Hepatic stellate cell (primary cell): Measurements from ENCODE around the gene EEF2KMT.
"Not testable (repeated sequence)": the region's sequence is repeated elsewhere in the genome, so short reads cannot be mapped to it uniquely, and the experiment has no call there.

Experiments
- DNase-seq: peaks from one replicate; pipeline ENCODE4 v3.0.0; 2011; ENCODE audit warnings: low spot score

The EEF2KMT gene

GRCh38 chr16:5070431-5071186 lies 27.0 kb downstream of the EEF2KMT start:
- no peak for DNase-seq

GRCh38 chr16:5069854-5070253 lies 27.7 kb downstream of the EEF2KMT start:
- no peak for DNase-seq

GRCh38 chr16:5069048-5069447 lies 28.5 kb downstream of the EEF2KMT start:
- no peak for DNase-seq

- DNase-seq, result no peak
Observed at GRCh38 chr16:5066511-5066910, 31.1 kb downstream of the EEF2KMT start.

- DNase-seq, result no peak
Observed at GRCh38 chr16:5065813-5066212, 31.8 kb downstream of the EEF2KMT start, which contains the start of gene C16orf89. Gene C16orf89, minus strand, starts transcription at chr16:5065956. Its CDS starts 48 bp downstream, at chr16:5065908.

- DNase-seq, result no peak
Observed at GRCh38 chr16:5065326-5065725, 32.3 kb downstream of the EEF2KMT start.

GRCh38 chr16:5064915-5065314 lies 32.7 kb downstream of the EEF2KMT start:
- no peak for DNase-seq

GRCh38 chr16:5062790-5063765 lies 34.5 kb downstream of the EEF2KMT start:
- no peak for DNase-seq

- DNase-seq, result no peak
Observed at GRCh38 chr16:5062051-5062450, 35.5 kb downstream of the EEF2KMT start.

GRCh38 chr16:5060073-5060641 lies 37.4 kb downstream of the EEF2KMT start:
- no peak for DNase-seq

GRCh38 chr16:5059386-5060072 lies 38.1 kb downstream of the EEF2KMT start:
- DNase-seq, result no peak

- DNase-seq, result no peak
Observed at GRCh38 chr16:5058476-5058875, 39.1 kb downstream of the EEF2KMT start.

GRCh38 chr16:5056352-5056751 lies 41.2 kb downstream of the EEF2KMT start:
- DNase-seq, result no peak

- no peak for DNase-seq
Observed at GRCh38 chr16:5054876-5055865, 42.4 kb downstream of the EEF2KMT start.

- no peak for DNase-seq
Observed at GRCh38 chr16:5046914-5047313, 50.7 kb downstream of the EEF2KMT start.

GRCh38 chr16:5045499-5046115 lies 52.0 kb downstream of the EEF2KMT start:
- no peak for DNase-seq

- DNase-seq, result not testable (repeated sequence)
Observed at GRCh38 chr16:5044581-5044980, 53.0 kb downstream of the EEF2KMT start.

GRCh38 chr16:5044011-5044540 lies 53.5 kb downstream of the EEF2KMT start:
- DNase-seq, result no peak

GRCh38 chr16:5042574-5043171 lies 54.9 kb downstream of the EEF2KMT start:
- DNase-seq, result peak; percentile 37
